SK-N-SH (cell line): ENCODE results near the gene LGI4.

Experiments
- ELF1 ChIP-seq: IDR thresholded peaks from 2 replicates; pipeline ENCODE4 v1.4.0; 2012
- EZH2phosphoT487 ChIP-seq: fragments of 200-600 bp; sonication (generic); IDR thresholded peaks from 2 replicates; pipeline ENCODE4 v1.6.1; 2017; ENCODE audit warnings: low read depth, mixed run types, mild to moderate bottlenecking, antibody characterized with exemption, moderate library complexity, borderline replicate concordance
- FOXJ3 ChIP-seq: sonication (generic); formaldehyde crosslinking; IDR thresholded peaks from 2 replicates; pipeline ENCODE4 v1.5.1; 2020; ENCODE audit warnings: mild to moderate bottlenecking, missing genetic modification reagents
- GATA2 ChIP-seq: sonication (generic); formaldehyde crosslinking; IDR thresholded peaks from 2 replicates; pipeline ENCODE4 v1.5.0; 2020; ENCODE audit warnings: mild to moderate bottlenecking, missing genetic modification reagents
- PBX3 ChIP-seq: IDR thresholded peaks from 2 replicates; pipeline ENCODE4; 2012
- RAD21 ChIP-seq: IDR thresholded peaks from 2 replicates; pipeline ENCODE4 v1.6.1; 2012; ENCODE audit warnings: mild to moderate bottlenecking, low read length
- RCOR1 ChIP-seq: fragments of 150-350 bp; IDR thresholded peaks from 2 replicates; pipeline ENCODE4 v1.6.1; 2017; ENCODE audit warnings: antibody characterized with exemption, low read length
- RXRA ChIP-seq: IDR thresholded peaks from 2 replicates; pipeline ENCODE4 v1.4.0; 2012; ENCODE audit warnings: low read depth, mild to moderate bottlenecking, borderline replicate concordance
- SIN3A ChIP-seq: IDR thresholded peaks from 2 replicates; pipeline ENCODE4 v1.6.1; 2012; ENCODE audit warnings: low read depth, mild to moderate bottlenecking, low read length, moderate library complexity, borderline replicate concordance
- USF2 ChIP-seq: fragments of 150-350 bp; IDR thresholded peaks from 2 replicates; pipeline ENCODE4 v1.6.1; 2017; ENCODE audit warnings: antibody characterized with exemption, low read length, low read depth, borderline replicate concordance
- YY1 ChIP-seq: IDR thresholded peaks from 2 replicates; pipeline ENCODE4 v1.4.0; 2012; ENCODE audit warnings: low read depth, mild to moderate bottlenecking
- TF ChIP-seq, protein P1 (sequence below): fragments of 200-600 bp; sonication (generic); IDR thresholded peaks from 2 replicates; pipeline ENCODE4 v1.6.1; 2017; ENCODE audit warnings: antibody characterized with exemption, mild to moderate bottlenecking, moderate library complexity
- TF ChIP-seq, protein P2 (sequence below): IDR thresholded peaks from 2 replicates; pipeline ENCODE4 v1.6.1; 2012; ENCODE audit warnings: mild to moderate bottlenecking, low read depth, low read length, moderate library complexity

DNA sequence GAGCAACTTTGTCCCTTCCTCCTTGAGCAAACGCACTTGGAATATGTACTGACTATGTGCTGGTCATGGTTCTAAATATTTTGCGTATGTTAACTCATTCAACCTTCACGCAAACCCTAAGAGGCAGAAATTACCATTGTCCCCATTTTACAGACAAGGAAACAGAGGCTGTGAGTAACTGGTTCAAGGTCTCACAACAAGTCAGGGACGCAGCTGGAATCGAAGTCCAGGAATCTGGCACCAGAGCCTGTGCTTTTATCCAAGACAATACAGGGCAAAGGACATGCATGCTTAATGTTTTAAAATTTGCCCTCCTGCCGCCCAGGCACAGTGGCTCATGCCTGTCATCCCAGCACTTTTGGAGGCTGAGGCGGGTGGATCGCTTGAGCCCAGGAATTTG lies 24.7 kb upstream of the LGI4 start:
- TF ChIP-seq GATA2 (CRISPR knock-in tag) (no peak), USF2 (no peak), YY1 (no peak), RAD21 (no peak), RXRA (no peak), ELF1 (no peak), FOXJ3 (CRISPR knock-in tag) (no peak), RCOR1 (no peak), SIN3A (no peak), PBX3 (no peak), EZH2phosphoT487 (no peak)
- TF ChIP-seq, protein P1, sequence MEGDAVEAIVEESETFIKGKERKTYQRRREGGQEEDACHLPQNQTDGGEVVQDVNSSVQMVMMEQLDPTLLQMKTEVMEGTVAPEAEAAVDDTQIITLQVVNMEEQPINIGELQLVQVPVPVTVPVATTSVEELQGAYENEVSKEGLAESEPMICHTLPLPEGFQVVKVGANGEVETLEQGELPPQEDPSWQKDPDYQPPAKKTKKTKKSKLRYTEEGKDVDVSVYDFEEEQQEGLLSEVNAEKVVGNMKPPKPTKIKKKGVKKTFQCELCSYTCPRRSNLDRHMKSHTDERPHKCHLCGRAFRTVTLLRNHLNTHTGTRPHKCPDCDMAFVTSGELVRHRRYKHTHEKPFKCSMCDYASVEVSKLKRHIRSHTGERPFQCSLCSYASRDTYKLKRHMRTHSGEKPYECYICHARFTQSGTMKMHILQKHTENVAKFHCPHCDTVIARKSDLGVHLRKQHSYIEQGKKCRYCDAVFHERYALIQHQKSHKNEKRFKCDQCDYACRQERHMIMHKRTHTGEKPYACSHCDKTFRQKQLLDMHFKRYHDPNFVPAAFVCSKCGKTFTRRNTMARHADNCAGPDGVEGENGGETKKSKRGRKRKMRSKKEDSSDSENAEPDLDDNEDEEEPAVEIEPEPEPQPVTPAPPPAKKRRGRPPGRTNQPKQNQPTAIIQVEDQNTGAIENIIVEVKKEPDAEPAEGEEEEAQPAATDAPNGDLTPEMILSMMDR: no peak
- TF ChIP-seq, protein P2, sequence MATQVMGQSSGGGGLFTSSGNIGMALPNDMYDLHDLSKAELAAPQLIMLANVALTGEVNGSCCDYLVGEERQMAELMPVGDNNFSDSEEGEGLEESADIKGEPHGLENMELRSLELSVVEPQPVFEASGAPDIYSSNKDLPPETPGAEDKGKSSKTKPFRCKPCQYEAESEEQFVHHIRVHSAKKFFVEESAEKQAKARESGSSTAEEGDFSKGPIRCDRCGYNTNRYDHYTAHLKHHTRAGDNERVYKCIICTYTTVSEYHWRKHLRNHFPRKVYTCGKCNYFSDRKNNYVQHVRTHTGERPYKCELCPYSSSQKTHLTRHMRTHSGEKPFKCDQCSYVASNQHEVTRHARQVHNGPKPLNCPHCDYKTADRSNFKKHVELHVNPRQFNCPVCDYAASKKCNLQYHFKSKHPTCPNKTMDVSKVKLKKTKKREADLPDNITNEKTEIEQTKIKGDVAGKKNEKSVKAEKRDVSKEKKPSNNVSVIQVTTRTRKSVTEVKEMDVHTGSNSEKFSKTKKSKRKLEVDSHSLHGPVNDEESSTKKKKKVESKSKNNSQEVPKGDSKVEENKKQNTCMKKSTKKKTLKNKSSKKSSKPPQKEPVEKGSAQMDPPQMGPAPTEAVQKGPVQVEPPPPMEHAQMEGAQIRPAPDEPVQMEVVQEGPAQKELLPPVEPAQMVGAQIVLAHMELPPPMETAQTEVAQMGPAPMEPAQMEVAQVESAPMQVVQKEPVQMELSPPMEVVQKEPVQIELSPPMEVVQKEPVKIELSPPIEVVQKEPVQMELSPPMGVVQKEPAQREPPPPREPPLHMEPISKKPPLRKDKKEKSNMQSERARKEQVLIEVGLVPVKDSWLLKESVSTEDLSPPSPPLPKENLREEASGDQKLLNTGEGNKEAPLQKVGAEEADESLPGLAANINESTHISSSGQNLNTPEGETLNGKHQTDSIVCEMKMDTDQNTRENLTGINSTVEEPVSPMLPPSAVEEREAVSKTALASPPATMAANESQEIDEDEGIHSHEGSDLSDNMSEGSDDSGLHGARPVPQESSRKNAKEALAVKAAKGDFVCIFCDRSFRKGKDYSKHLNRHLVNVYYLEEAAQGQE: no peak
